HG03558 (cell line): ENCODE results near the gene FOXK2.

ENCODE experiments used
- ATAC-seq: cut with Tn5 transposase; IDR thresholded peaks from one replicate; pipeline ENCODE4 v1.9.1; 2021; ENCODE audit warnings: moderate number of reproducible peaks; ENCODE audit not compliant: unreplicated experiment; ENCODE audit errors: extremely low read depth

FOXK2 gene

DNA sequence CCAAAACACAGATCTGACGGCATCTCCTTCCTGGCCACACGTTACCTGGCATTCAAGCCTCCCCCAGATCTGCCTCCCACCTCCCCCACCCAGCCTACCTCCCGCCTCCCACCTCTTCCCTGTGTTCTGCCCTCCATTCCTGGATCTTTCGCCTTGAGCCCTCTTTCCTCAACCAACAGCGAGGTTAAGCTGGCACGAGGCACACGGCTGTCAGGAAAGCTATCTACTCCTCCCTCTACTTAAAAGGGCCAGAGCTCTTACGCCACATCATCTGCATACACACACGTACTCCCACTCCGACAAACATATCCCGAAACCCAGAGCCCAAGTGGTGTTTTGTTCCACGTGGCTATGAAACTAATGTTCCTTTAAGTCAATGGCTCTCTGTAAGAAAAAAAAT, 110.7 kb downstream of the FOXK2 start:
- no peak for ATAC-seq

DNA sequence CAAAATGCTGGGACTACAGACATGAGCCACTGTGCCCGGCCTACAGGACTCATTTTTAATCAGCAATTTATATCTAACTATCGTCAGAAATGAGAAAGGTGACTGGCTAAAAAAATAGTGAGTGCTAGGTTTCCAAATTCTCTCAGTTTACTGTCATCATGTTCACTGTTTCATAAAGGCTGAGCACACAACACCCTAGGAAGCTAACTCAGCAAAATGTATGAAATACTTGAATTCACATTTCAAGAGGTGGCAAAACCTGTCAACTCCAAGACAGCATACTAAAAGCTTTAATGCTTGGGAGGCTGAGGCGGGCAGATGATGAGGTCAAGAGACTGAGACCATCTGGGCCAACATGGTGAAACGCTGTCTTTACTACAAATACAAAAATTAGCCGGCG, 112.0 kb downstream of the FOXK2 start:
- ATAC-seq, result no peak

DNA sequence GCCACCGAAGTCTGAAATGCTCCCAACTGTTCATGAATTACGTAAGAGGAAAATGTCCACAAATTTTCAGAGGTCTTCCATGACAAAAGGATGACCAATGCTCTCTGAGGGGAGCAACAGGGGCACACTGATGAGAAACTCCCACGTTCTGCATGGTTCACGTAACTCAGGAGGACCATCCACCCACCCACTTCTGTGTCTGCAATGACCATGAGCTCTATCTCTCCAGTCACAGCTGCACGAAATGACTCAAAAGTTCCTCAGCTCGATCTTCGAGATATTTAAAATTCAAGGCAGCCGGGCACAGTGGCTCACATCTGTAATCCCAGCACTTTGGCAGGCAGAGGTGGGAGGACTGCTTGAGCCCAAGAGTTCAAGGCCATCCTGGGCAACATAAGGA, 112.9 kb downstream of the FOXK2 start:
- no peak for ATAC-seq

DNA sequence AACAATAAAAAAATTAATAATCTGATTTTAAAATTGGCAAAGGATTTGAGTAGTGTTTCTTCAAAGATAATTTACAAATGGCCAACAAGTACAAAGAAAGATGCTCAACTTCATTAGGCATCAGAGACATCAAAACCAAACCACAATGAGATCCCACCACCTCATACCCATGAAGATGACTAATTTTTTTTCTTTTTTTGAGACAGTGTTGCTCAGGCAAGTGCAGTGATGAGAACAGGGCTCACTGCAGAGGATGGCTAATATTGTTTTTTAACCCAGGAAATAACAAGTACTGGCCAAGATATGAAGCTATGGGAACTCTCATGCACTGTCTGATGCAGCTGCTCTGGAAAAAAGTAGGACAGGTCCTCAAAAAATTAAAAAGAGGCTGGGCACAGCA, 113.8 kb downstream of the FOXK2 start:
- ATAC-seq, result no peak

DNA sequence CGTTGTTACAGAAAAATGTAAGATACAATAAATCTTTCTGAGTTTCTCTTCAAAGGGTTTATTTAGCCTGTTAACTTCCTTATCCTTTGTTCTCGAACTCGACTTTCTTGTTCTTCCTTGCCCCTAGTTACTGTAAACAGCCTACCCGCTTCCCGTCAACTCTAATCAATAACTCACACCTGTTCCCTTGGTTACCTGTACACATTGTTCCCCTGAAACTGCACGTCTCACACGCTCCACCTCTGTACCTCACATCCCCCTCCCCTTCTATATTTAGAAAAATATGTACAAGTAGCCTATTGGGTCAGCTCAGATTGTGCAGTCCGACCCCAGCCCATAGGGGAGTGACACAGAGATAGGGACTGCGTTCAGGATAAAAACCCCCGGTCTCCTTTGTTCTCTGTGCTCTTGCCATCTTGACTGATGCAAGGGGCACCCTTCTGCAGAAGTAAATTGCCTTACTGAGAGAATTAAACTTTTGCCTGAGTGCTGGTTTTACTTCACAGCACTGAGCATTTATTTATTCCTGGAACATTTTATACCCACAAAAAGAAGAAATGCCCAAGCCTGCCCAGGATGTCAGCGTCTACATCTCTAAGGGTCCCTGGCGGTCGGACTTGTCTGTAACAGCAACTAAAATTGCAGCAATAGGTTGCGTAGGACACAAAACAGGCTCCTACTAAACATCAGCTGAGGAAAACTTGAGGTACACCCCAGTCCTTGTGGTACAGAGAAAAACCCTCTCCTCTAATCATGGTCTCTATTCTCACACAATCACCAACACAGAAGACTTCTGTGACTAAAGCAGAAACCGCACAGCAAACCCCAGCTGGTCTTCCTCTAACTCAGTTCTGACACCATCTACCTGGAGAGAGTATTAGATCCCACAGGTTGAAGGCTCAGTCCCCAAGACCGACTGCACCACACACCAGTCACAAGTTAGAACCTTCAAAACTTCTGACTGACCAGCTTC, 117.4 kb downstream of the FOXK2 start:
- no peak for ATAC-seq

DNA sequence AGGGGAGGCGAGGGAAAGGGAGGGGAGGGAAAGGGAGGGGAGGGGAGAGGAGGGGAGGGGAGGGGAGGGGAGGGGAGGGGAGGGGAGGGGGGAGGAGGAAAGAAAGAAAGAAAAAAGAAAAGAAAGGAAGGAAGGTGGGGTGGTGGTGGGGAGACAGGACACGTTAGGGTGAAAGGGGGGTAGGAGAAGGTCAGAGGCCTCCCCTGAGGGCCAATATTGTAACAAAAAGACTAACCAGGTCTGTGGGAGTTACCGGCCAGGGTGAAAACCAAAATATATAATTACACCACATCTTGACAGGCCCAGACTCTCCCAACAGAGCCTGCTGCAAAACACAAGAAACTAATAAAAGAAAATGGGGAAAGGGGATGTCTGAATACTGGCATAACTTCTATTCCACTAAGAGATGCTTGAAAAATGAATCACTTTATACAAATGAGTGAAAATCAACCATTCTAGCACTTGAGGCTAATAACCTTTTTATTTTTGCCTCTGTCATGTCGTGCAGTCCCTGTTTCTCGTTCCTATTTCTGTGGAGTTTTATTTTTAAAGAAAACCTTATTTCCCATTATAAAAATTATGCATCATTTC, 118.7 kb downstream of the FOXK2 start:
- no peak for ATAC-seq

DNA sequence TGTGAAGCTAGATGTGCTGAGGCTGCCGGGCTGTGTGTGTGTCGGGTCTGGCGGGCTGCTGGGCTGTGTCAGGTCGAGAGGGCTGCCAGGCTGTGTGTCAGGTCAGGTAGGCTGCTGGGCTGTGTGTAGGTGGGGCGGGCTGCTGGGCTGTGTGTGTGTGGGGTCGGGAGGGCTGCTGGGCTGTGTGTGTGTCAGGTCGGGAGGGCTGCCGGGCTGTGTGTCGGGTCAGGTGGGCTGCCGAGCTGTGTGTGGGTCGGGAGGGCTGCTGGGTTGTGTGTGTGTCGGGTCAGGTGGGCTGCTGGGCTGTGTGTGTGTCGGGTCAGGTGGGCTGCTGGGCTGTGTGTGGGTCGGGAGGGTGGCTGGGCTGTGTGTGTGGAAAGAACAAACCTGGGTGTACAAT, 120.1 kb downstream of the FOXK2 start:
- no peak for ATAC-seq

DNA sequence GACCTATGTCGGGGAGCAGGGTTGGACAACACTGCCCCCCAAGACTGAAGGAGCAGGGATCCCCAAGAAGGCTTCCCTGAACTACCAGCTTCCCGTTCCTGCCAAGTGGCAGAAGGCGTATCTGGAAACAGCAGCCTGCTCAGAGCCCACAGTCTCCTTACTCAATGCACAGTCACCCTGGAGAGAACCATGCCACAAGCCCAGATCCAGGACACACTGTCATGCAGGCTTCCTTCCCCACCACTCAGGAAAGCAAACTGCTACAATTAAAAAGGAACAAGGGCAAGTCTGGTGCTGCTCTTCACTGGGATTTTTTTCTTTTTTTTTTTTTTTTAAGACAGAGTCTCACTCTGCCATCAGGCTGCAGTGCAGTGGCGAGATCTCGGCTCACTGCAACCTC, 120.5 kb downstream of the FOXK2 start:
- no peak for ATAC-seq

DNA sequence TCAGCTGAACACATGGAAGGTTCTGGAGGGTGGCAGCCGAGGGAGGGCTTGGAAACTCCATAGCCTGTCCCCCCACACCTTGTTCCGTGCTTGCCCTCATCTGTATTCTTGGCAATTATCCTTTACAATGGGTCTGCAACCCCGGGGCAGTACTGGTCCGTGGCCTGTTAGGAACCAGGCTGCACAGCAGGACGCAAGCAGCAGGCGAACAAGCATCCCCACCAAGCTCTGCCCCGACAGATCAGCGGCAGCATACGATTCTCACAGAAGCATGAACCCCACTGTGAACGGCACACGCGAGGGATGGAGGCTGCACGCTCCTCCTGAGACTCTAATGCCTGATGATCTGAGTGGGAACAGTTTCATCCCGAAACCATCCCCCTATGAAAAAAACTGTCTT, 122.5 kb downstream of the FOXK2 start:
- no peak for ATAC-seq

DNA sequence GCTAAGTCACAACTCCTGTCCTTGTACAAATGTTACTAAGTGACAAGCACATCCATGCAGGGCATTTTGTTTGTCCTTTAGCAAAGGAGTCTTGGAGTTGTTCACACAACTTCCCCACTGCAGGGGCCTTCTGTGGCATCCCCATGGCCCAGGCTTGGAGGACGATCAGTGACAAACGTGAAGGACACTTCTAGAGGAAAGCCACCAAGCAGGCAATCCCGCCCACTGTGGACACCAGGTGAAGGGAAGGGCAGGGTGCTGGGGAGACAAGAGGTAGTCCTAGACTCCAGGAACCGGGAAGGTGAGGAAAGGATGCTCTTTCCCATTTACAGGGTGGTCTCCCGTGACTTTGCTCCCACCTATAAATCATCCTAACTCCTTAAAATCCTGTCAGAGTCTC, 124.6 kb downstream of the FOXK2 start:
- ATAC-seq, result no peak

DNA sequence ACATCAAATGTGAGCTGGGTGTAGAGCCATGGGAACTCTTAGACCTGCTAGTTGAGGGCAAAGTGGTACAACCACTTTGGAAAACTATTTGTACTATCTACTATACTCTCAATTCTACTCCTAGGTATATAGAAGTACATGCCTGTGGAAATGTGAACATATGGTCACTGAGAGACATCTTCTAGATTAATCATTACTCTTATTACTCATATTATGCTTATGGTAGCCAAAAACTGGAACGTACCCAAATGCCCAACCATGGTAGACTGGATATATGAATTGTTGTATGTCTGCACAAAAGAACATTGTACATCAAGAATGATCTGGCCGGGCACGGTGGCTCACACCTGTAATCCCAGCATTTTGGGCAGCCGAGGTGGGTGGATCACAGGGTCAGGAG, 126.0 kb downstream of the FOXK2 start:
- no peak for ATAC-seq

DNA sequence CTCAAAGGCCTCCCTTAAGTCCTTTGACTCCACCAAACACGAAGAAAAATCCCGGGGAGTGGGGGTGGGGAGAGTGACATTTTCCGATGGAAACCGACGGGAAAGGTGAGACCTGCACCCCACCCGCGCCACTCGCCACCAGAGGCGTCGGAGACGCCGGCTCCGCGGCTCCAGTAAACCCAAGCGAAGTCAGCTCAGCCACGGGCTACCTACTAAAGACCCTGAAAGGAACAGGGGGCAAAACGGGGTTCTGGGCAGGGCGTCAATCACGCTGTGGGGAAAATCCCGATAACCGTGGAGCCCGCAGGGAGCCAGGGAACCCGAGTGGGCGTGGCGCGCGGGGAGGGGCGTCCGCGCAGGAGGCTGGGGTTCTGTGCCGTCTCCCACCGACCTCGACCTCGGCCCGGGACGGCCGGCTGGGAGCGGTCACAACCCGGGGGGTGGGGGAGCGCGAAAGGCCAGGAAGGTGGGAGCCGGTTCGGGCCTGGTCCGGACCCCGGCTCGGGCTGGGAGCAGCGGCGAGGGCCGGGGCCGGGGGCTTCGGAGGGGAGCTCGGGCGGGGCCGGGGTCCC, 128.1 kb downstream of the FOXK2 start:
- no peak for ATAC-seq

- no peak for ATAC-seq
These were observed 128.7 kb downstream of the FOXK2 start, which contains the start of gene WDR45B for GRCh38 chr17:82648165-82648668. TSS of gene WDR45B (minus strand) at chr17:82648444. CDS start at chr17:82648340, 104 bp downstream.

- no peak for ATAC-seq
These were observed 129.3 kb downstream of the FOXK2 start for GRCh38 chr17:82648742-82649331.

DNA sequence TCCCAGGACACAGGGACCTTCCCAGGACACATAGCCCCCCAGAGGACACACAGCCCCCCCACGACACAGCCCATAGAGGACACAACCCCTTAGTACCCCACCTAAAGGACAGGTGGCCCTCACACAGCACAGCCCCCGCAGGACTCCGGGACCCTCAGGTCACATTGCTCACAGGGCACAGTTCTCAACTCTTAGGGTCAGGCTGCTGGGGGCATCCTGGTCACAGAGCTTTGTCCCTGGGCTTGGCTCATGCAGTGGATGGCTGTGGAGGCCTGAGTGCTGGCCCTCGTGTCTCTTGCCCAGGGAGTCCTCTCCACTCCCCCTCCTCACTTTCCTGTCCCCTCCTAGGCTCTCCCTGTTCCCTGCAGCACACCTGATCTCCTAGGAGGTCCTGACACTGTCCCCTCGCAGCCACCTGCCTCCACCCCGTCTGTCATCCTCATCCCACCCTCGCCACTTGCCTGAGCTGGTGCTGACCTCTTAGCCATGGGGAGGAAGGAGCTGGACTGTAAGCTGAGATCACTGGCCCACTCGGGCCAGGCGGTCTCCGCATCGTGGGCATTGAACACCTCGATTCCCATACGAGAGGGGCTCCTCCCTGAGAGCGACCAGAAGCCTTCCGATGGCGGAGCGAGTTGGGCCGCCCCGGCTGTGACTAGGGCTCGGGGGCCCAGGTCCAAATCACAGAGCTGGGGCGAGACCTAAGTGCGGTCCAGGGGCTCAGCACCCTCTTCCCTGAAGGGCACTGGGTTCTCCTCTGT, 130.1 kb downstream of the FOXK2 start:
- ATAC-seq, result no peak

GRCh38 chr17:82650723-82651122, 131.2 kb downstream of the FOXK2 start:
- ATAC-seq, result no peak

DNA sequence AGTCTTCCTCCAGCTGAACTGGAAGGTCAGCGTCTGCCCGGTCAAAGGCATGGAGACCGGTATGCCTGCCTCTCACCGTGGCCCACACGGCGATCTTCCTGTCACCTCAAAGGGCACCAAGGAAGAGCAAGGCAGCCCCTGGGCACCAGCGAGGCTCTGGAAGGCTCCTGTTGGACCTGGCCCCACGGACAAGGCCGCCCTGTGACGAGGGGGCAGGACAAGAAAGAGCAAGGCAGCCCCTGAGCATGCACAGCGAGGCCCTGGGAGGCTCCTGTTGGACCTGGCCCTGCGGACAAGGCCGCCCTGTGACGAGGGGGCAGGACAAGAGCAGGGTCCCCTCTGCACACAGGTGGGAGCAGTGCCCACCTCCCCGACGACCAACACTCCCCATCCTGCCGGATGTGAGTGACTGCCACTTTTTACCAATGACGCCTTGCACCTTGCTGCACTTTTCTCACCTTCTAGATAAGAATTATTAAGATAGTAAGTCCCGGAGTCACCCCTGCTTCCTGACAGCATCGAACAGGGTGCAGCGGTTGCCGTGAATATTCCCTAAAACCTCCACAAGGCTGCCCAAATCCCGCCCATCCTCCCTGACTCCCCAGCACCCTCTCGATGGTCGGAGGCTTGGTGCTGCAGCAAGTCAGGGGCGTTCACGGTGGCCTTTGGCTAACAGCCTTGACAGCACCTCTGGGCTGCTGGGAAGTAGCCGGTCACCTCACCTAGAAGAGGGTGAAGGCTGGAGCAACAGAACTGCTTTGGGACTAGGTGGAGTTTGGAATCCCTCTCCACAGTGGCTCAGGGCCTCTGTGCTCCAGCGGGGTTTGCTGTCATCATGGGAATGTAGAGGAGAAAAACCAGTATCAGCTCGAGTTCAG, 134.4 kb downstream of the FOXK2 start:
- ATAC-seq, result no peak
